ENCODE results near the gene PAPPA.

PAPPA gene

DNA sequence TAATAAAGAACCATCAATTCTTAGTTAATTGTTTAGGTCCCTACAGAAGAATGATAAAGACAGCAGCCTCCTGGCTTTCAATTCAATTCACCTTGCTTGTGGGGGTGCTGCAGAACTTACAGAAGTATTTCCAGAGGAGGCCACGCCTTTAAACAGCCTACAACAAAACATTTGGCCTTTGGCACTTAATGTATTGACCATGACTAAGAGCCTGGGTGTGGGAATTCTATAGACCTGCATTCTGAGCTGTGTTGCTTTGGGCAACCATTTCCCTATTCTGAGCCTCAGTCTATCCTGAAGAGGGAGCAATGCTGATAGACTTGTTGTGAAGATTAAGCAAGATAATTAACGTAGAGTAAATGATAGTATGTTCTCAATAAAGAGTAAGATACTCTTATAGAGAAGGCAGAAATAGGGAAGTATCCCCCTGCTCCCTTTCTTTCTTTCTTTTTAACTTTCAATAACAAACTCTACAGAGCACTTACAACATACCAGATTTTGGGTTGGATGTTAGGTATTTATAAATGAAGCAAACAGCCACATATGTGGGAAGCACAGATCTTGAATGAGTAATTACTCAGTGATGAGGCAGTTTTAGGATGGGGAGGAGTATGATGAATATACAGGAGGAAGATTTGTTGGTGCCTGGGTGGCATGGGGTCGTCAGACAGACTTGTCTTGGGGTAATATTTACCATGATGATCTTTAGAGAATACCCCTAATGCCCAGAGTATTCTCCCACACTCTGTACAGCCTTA lies 28.4 kb downstream of the PAPPA start:
- Histone ChIP-seq H3K9me3 (no peaks in the 10 kb centered on the region), H3K4me3 (no peak overlapping the region), H3K9ac (no peak overlapping the region), H3K36me3 (no peaks in the 10 kb centered on the region), H3K4me2 (no peak overlapping the region), H3K4me1 (peaks cover 6% of the 10 kb centered on the region; the same call in 1 of the 2 replicates), H4K20me1 (no peaks in the 10 kb centered on the region), H3K27ac (no peak overlapping the region), H3K27me3 (no peaks in the 10 kb centered on the region)
- TF ChIP-seq Cebpa-rat (IDR thresholded peaks at IDR 0.05) = no peak

DNA sequence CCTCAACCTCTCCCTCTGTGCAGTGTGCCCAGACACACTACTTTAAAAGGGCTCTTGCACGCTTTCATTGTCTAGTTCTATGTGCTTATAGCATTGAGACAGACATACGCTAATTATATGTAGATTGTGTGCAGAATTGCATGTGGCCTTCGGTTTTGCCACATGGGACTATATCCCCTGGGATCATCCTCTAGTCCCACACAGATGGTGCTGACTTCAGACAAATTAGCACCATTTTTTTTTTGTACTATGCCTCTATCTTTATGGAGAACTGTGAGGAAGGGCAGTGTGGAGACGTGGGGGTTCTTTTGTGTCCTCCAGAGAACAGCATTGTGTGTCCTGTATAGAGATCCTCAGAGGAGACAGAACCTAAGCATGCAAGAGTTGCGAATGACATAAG lies 29.3 kb downstream of the PAPPA start:
- Histone ChIP-seq H3K27me3 (no peaks in the 10 kb centered on the region), H3K9me3 (no peaks in the 10 kb centered on the region), H3K4me2 (peak overlapping the region; percentile 33), H3K4me1 (peaks cover 6% of the 10 kb centered on the region; the same call in 1 of the 2 replicates), H3K4me3 (no peak overlapping the region), H3K36me3 (no peaks in the 10 kb centered on the region), H4K20me1 (no peaks in the 10 kb centered on the region), H3K27ac (no peak overlapping the region), H3K9ac (no peak overlapping the region)
- no peak for TF ChIP-seq Cebpa-rat (IDR thresholded peaks at IDR 0.05)

DNA sequence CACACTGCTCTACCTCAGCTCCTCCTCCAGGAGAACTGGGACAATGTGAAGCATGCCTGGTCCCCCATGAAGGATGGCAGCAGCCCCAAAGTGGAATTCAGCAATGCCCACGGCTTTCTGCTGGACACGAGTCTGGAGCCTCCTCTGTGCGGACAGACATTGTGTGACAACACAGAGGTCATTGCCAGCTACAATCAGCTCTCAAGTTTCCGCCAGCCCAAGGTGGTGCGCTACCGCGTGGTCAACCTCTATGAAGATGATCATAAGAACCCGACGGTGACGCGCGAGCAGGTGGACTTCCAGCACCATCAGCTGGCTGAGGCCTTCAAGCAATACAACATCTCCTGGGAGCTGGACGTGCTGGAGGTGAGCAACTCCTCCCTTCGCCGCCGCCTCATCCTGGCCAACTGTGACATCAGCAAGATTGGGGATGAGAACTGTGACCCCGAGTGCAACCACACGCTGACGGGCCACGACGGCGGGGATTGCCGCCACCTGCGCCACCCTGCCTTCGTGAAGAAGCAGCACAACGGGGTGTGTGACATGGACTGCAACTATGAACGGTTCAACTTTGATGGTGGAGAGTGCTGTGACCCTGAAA lies 34.1 kb downstream of the PAPPA start:
- H3K27ac ChIP-seq = no peak overlapping the region
- no peaks in the 10 kb centered on the region for H3K36me3 ChIP-seq
- TF ChIP-seq Cebpa-rat (IDR thresholded peaks at IDR 0.05) = no peak
- no peaks in the 10 kb centered on the region for H3K27me3 ChIP-seq
- peaks cover 5% of the 10 kb centered on the region; the same call in 1 of the 2 replicates for H3K4me1 ChIP-seq
- H4K20me1 ChIP-seq = no peaks in the 10 kb centered on the region
- H3K4me2 ChIP-seq = no peak overlapping the region
- no peak overlapping the region for H3K4me3 ChIP-seq
- no peak overlapping the region for H3K9ac ChIP-seq
- no peaks in the 10 kb centered on the region for H3K9me3 ChIP-seq

DNA sequence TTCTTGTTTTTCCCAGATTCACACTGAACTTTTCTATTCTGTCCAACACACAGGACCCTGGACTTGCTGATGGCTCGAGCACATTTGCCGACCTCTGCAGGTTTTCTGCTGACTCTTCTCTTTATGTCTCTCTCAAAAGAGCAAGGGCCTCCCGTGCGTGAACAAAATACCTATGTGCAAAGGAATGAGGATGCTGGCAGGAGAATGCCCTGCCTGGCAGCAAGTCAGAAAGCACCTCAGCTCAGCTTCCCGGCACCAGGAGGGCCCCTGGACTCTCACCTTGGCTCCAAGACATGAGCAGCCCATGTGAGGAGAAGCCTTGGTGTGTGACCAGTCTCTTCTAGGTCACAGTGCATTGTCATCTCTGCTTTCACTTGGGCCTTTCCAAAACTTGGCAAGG lies 36.1 kb downstream of the PAPPA start:
- Histone ChIP-seq H4K20me1 (no peaks in the 10 kb centered on the region), H3K9me3 (no peaks in the 10 kb centered on the region), H3K27me3 (no peaks in the 10 kb centered on the region), H3K27ac (no peak overlapping the region), H3K4me1 (no peaks in the 10 kb centered on the region), H3K4me2 (no peak overlapping the region), H3K36me3 (no peaks in the 10 kb centered on the region), H3K4me3 (no peak overlapping the region), H3K9ac (no peak overlapping the region)
- TF ChIP-seq Cebpa-rat (IDR thresholded peaks at IDR 0.05) = no peak

DNA sequence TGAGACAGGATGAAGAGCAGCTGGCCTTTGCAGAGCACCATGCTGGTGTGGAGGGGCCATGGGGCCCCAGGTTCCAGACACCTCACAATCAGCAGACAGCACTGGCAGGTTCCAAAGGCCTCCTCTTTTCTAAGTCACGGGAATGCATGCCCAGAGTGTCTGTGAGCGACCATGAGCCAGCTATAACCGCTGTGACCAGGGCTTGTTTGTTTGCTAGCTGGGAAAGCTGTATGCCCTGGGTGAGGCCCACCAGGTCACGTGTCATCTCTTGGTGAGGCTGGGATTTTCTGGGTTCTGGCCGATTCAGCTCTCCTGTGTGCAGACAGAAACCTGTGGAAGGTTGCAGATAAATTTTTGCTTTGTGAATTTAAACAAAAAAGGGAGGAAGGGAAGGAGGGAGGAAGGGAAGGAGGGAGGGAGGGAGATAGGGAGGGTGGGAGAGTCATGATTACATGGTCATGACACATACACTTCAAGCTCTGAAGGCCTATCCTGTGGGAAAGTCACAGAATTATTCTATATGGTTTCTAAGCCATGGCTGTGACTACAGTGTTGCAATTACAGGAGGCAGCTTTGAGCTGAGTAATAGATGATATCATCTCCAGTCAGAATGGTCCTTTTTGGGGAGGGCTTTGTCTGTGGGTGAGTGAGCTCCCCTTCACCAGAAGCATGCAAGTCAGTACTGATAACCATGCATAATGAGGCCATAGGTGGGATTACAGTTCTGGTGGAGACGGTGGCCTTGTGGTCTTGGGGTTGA lies 37.2 kb downstream of the PAPPA start:
- no peaks in the 10 kb centered on the region for H4K20me1 ChIP-seq
- no peaks in the 10 kb centered on the region for H3K9me3 ChIP-seq
- TF ChIP-seq Cebpa-rat (IDR thresholded peaks at IDR 0.05) = no peak
- H3K4me1 ChIP-seq = no peaks in the 10 kb centered on the region
- no peak overlapping the region for H3K27ac ChIP-seq
- H3K36me3 ChIP-seq = no peaks in the 10 kb centered on the region
- no peak overlapping the region for H3K4me2 ChIP-seq
- no peak overlapping the region for H3K9ac ChIP-seq
- H3K4me3 ChIP-seq = no peak overlapping the region
- H3K27me3 ChIP-seq = no peaks in the 10 kb centered on the region

DNA sequence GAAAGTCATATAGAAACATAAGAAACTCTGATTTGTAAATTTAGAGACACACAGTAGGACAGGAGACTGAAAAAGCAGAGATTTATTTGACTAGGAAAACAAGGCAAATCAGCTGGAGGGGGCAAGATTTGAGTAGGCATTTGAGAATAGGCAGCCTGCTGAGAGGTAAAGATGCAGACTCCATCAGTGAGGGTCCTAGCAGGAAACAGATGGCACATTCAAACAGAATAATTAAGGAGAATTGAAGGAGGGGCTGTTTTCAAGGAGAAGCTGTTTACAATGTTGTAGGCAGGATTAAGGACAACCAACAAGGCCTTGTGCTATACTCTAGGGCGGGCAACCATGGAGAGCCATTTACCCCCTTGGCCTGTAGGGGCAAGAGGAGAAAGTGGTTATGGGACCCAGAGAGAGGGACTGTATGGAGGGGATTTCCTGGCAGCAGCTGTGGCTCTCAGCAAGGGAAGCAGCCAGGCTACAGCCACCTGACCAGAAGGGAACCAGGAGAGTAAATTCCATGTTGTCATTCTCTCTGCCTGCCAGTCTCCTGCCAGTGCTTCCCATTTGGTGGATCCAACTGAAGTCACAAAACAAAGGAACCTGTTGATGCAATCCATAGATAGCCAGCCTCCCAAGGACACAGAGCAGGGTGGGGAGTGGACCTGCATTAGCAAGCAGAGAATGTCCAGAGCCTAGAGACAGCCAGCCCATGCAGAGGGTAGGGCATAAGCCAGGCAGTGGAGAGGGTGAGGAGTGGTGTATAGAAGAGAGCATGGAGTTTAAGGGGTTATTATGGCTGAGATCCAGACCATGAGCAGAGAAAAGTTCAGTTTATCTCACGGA lies 38.2 kb downstream of the PAPPA start:
- Histone ChIP-seq H3K4me2 (no peak overlapping the region), H3K27me3 (no peaks in the 10 kb centered on the region), H3K9me3 (no peaks in the 10 kb centered on the region), H3K9ac (no peak overlapping the region), H3K4me3 (no peak overlapping the region), H3K4me1 (no peaks in the 10 kb centered on the region), H3K27ac (no peak overlapping the region), H4K20me1 (no peaks in the 10 kb centered on the region), H3K36me3 (no peaks in the 10 kb centered on the region)
- no peak for TF ChIP-seq Cebpa-rat (IDR thresholded peaks at IDR 0.05)

DNA sequence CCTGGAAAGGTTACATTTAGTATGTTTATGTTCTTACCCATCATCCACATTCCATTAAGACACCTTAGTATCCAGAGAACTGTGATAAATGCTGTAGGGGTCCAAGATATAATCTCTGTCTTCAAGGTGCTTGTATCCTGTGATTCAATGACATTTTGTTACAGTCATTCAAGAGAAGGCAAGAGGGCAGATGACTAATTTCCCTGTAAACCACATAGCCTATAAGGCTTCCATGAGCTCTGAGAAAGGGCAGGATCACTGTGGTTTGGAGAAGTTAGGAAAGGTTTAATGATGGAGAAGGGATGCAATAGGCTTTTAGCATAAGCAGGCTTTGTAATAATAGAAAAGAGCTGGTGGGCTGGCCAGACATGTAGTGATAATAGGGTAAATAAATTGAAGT lies 40.0 kb downstream of the PAPPA start:
- Histone ChIP-seq H3K27ac (no peak overlapping the region), H3K27me3 (no peaks in the 10 kb centered on the region), H3K4me3 (no peak overlapping the region), H3K9me3 (no peaks in the 10 kb centered on the region), H3K9ac (no peak overlapping the region), H3K4me1 (no peaks in the 10 kb centered on the region), H3K4me2 (no peak overlapping the region), H3K36me3 (no peaks in the 10 kb centered on the region), H4K20me1 (no peaks in the 10 kb centered on the region)
- no peak for TF ChIP-seq Cebpa-rat (IDR thresholded peaks at IDR 0.05)

DNA sequence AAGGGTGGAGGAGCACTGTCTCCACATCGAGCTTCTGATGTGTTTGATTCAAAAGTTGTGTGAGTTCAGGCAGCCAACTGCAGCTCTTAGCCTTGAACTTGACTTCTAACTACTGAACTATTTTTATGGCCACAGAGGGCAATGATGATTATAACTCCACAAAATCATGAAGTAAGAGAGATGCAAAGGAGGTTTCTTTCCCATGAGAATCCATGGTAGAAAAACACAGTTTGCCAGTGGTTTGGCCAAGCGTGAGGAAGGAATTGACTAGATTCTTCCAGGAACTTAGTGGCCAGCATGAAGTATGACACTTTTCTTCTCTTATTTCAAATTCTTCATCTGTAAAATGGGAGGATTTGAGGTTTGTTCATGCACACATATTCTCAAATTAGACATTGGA lies 43.2 kb downstream of the PAPPA start:
- Histone ChIP-seq H3K36me3 (no peaks in the 10 kb centered on the region), H3K4me3 (no peak overlapping the region)
- no peak for TF ChIP-seq Cebpa-rat (IDR thresholded peaks at IDR 0.05)

DNA sequence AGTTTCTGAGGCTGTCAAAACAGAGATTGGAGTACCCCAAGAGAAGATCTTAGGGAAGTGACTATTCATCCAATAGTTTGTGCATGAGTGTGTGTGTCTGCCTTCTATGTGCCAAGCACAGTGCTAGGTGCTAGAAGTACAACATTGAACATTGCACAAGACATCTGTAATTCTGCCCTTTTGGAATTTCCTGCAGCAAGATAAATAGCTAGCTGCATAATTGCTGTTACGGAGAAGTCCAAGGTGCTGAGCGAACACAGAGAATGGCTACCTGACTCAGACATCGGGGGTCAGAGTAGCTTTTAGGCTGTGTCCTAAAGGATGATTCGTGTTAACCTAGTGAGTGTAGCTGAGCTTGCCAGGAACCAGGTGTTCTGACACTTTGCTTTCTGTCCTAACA lies 44.8 kb downstream of the PAPPA start:
- H3K9ac ChIP-seq = no peak overlapping the region
- no peaks in the 10 kb centered on the region for H3K4me1 ChIP-seq
- TF ChIP-seq Cebpa-rat (IDR thresholded peaks at IDR 0.05) = no peak
- no peak overlapping the region for H3K4me2 ChIP-seq
- H3K4me3 ChIP-seq = no peak overlapping the region
- no peaks in the 10 kb centered on the region for H3K36me3 ChIP-seq
- no peaks in the 10 kb centered on the region for H4K20me1 ChIP-seq
- H3K9me3 ChIP-seq = no peaks in the 10 kb centered on the region
- H3K27ac ChIP-seq = no peak overlapping the region
- H3K27me3 ChIP-seq = no peaks in the 10 kb centered on the region

More for the DNA sequence above, 43.2 kb downstream of the PAPPA start:
- no peaks in the 10 kb centered on the region for H3K27me3 ChIP-seq
- H3K9me3 ChIP-seq = no peaks in the 10 kb centered on the region
- H3K27ac ChIP-seq = no peak overlapping the region
- no peak overlapping the region for H3K9ac ChIP-seq
- no peak overlapping the region for H3K4me2 ChIP-seq
- H4K20me1 ChIP-seq = no peaks in the 10 kb centered on the region
- H3K4me1 ChIP-seq = no peaks in the 10 kb centered on the region

Measured in BLaER1 (cell line).